Osteoblast (primary cell): ENCODE measurements around the gene PPIAL4G. TPM values are rescaled to one million over a fixed set of nuclear protein-coding genes. Genes with fewer than 3 reads are reported as not detected.
"Not testable (repeated sequence)": the region's sequence is repeated elsewhere in the genome, so short reads cannot be mapped to it uniquely, and the experiment has no call there.

Source experiments
- DNase-seq: peaks from one replicate; pipeline ENCODE4 v3.0.0; 2011; ENCODE audit warnings: low spot score, mixed read lengths; ENCODE audit not compliant: insufficient read length; ENCODE audit errors: missing footprints
- H2AFZ ChIP-seq: 2 replicates; pipeline ENCODE4 v1.6.0; 2011; ENCODE audit warnings: mild to moderate bottlenecking, low read length
- H3K27ac ChIP-seq: 2 replicates; pipeline ENCODE4 v1.5.1; 2011; ENCODE audit warnings: mild to moderate bottlenecking, low read depth, low read length, moderate library complexity
- H3K27me3 ChIP-seq: 2 replicates; pipeline ENCODE4 v1.6.0; 2012; ENCODE audit warnings: mild to moderate bottlenecking, control low read depth, inconsistent platforms, low read length, moderate library complexity; ENCODE audit not compliant: insufficient read depth
- H3K36me3 ChIP-seq: 2 replicates; pipeline ENCODE4 v1.5.1; 2011; ENCODE audit warnings: mild to moderate bottlenecking, low read length, control low read depth, moderate library complexity; ENCODE audit not compliant: insufficient read depth
- H3K4me1 ChIP-seq: 2 replicates; pipeline ENCODE4 v1.5.1; 2011; ENCODE audit warnings: mild to moderate bottlenecking, low read length, control low read depth, moderate library complexity; ENCODE audit not compliant: insufficient read depth
- H3K4me2 ChIP-seq: 2 replicates; pipeline ENCODE4 v1.6.0; 2011; ENCODE audit warnings: mild to moderate bottlenecking, low read length; ENCODE audit not compliant: insufficient read depth
- H3K4me3 ChIP-seq: fragments of 200-600 bp; sonication (generic); 3 replicates; pipeline ENCODE4 v1.5.1; 2012; ENCODE audit warnings: mild to moderate bottlenecking, low read length, inconsistent platforms; ENCODE audit not compliant: insufficient read depth
- H3K79me2 ChIP-seq: 2 replicates; pipeline ENCODE4 v1.6.0; 2012; ENCODE audit warnings: mild to moderate bottlenecking, low read length, control low read depth, inconsistent platforms; ENCODE audit not compliant: insufficient read depth
- H3K9me3 ChIP-seq: 2 replicates; pipeline ENCODE4 v1.5.1; 2011; ENCODE audit warnings: low read depth, low read length, control low read depth
- H4K20me1 ChIP-seq: 2 replicates; pipeline ENCODE4 v1.6.0; 2012; ENCODE audit warnings: mild to moderate bottlenecking, low read length, control low read depth; ENCODE audit not compliant: insufficient read depth
- total RNA-seq: library from RNA; depleted of rRNA; stranded (reverse); fragments of >200 nt; gene quantifications from 2 replicates; pipeline ENCODE4 v1.2.3, GENCODE V29; 2012

The PPIAL4G gene
- total RNA-seq, 1 donor, result not detected

GRCh38 chr1:148514310-148514709 lies 31.2 kb upstream of the PPIAL4G start:
- not testable (repeated sequence) for H3K4me1 ChIP-seq

GRCh38 chr1:148512571-148513184 lies 29.6 kb upstream of the PPIAL4G start:
- not testable (repeated sequence) for H3K4me3 ChIP-seq, H3K4me2 ChIP-seq, H2AFZ ChIP-seq, H3K27ac ChIP-seq, H3K4me1 ChIP-seq, H4K20me1 ChIP-seq, H3K36me3 ChIP-seq, DNase-seq, H3K79me2 ChIP-seq, H3K9me3 ChIP-seq, H3K27me3 ChIP-seq

More at GRCh38 chr1:148514310-148514709, 31.2 kb upstream of the PPIAL4G start:
- not testable (repeated sequence) for H3K4me3 ChIP-seq, H3K27me3 ChIP-seq, H4K20me1 ChIP-seq, H3K36me3 ChIP-seq, H2AFZ ChIP-seq, H3K9me3 ChIP-seq, H3K27ac ChIP-seq, H3K4me2 ChIP-seq, DNase-seq, H3K79me2 ChIP-seq

- H3K9me3 ChIP-seq, H3K4me1 ChIP-seq, H2AFZ ChIP-seq, H3K4me3 ChIP-seq, H3K27me3 ChIP-seq, DNase-seq, H3K79me2 ChIP-seq, H4K20me1 ChIP-seq, H3K4me2 ChIP-seq, H3K27ac ChIP-seq, H3K36me3 ChIP-seq: not testable (repeated sequence)
Observed at GRCh38 chr1:148493933-148494332, 10.8 kb upstream of the PPIAL4G start.

GRCh38 chr1:148481134-148481533 lies 2.0 kb downstream of the PPIAL4G start:
- H4K20me1 ChIP-seq, H3K79me2 ChIP-seq, H3K27me3 ChIP-seq, H3K36me3 ChIP-seq, H3K4me3 ChIP-seq, H3K9me3 ChIP-seq, H3K27ac ChIP-seq, DNase-seq, H3K4me1 ChIP-seq, H3K4me2 ChIP-seq, H2AFZ ChIP-seq: not testable (repeated sequence)

- H3K27me3 ChIP-seq, H3K36me3 ChIP-seq, H3K4me1 ChIP-seq, DNase-seq, H3K9me3 ChIP-seq, H3K27ac ChIP-seq, H4K20me1 ChIP-seq, H2AFZ ChIP-seq, H3K79me2 ChIP-seq: not testable (repeated sequence)
- Histone ChIP-seq H3K4me2 (peak overlapping the region; percentile 60), H3K4me3 (peak overlapping the region; percentile 70)
Observed at GRCh38 chr1:148459694-148460093, 23.4 kb downstream of the PPIAL4G start.

- not testable (repeated sequence) for H2AFZ ChIP-seq, DNase-seq, H3K9me3 ChIP-seq
Observed at GRCh38 chr1:148458901-148459581, 24.1 kb downstream of the PPIAL4G start.

GRCh38 chr1:148458398-148458797 lies 24.7 kb downstream of the PPIAL4G start:
- not testable (repeated sequence) for H2AFZ ChIP-seq, H3K4me1 ChIP-seq, H3K27me3 ChIP-seq, DNase-seq, H3K9me3 ChIP-seq, H3K79me2 ChIP-seq, H4K20me1 ChIP-seq, H3K27ac ChIP-seq, H3K36me3 ChIP-seq
- peak overlapping the region; percentile 70 for H3K4me3 ChIP-seq
- peak overlapping the region; percentile 55 for H3K4me2 ChIP-seq

More at GRCh38 chr1:148458901-148459581, 24.1 kb downstream of the PPIAL4G start:
- not testable (repeated sequence) for H3K79me2 ChIP-seq, H3K36me3 ChIP-seq, H3K4me1 ChIP-seq, H3K27me3 ChIP-seq, H4K20me1 ChIP-seq
- H3K4me3 ChIP-seq, result peak overlapping the region; percentile 70
- peak overlapping the region; percentile 45 for H3K27ac ChIP-seq
- H3K4me2 ChIP-seq, result peak overlapping the region; percentile 60

GRCh38 chr1:148452845-148453244 lies 30.3 kb downstream of the PPIAL4G start:
- not testable (repeated sequence) for H2AFZ ChIP-seq, H3K4me1 ChIP-seq, H3K4me3 ChIP-seq, DNase-seq, H3K79me2 ChIP-seq, H3K27ac ChIP-seq, H4K20me1 ChIP-seq, H3K36me3 ChIP-seq, H3K27me3 ChIP-seq, H3K9me3 ChIP-seq
- peak overlapping the region; percentile 36 for H3K4me2 ChIP-seq
